Measurements from ENCODE around the gene MLH3. TPM values are rescaled to one million over a fixed set of nuclear protein-coding genes. Genes with fewer than 3 reads are reported as not detected.

MLH3 gene
- total and polyA plus RNA-seq, 2 of the 13 experiments (the other 11 are each of a cell fraction or from before 2014, with no cell fraction given), result 14.4 to 24.8 TPM

DNA sequence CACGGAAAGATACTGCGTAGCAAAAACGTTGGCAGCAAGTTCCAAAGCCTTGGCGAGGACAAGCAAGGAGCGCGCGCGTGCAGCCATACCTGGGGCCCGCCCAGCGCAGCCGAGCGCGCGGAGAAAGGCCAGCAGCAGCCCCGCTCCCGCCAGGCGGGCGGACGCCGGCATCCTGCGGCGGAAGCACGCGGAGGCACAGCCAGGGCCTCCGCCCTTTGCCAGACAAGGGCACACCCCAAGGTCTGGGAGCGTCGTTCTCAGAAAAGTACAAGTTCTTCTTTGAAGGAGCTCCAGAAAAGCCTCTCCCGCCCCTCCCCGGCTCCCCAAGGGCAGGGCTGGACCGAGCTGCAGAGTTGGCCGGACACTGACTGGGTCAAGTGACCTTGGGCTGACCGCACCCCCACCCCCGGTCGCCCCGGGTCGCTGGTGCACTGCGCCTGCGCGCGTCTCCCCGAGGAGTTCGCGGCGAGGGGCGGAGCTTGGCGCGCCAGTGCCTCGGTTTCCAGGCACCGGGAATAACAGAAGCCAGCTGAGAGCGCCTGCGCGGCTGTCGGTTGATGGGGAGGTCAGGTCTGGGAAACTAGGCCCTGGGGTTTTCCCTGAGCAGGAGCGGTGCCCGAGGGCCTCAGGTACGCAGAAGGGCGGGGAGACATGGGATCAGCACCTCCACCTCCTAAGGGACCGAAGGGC lies 18.0 kb upstream of the MLH3 start, which contains the start of gene ZC2HC1C (continued):
- TF ChIP-seq PRPF4 (IDR thresholded peaks at IDR 0.05; ENCODE audit: low read depth, low read length, poor library complexity, severe bottlenecking) (no peak), BRCA1 (CRISPR knock-in tag; IDR thresholded peaks at IDR 0.05) (no peak), RELA (CRISPR knock-in tag; IDR thresholded peaks at IDR 0.05) (no peak), SIN3B (IDR thresholded peaks at IDR 0.05; ENCODE audit: low read length) (no peak), RBM39 (IDR thresholded peaks at IDR 0.05; ENCODE audit: low read depth, low read length, poor library complexity, severe bottlenecking) (peak; percentile 21), ZFP36 (IDR thresholded peaks at IDR 0.05; ENCODE audit: borderline replicate concordance, low read depth, low read length, partially characterized antibody) (no peak), SCMH1 (CRISPR knock-in tag; IDR thresholded peaks at IDR 0.05; ENCODE audit: borderline replicate concordance) (no peak), ZNF501 (CRISPR knock-in tag; IDR thresholded peaks at IDR 0.05) (peak; percentile 94), ZZZ3 (CRISPR knock-in tag; IDR thresholded peaks at IDR 0.05; ENCODE audit: borderline replicate concordance) (no peak), PTBP1 (IDR thresholded peaks at IDR 0.05; ENCODE audit: low read depth, low read length, poor library complexity, severe bottlenecking) (peak; percentile 6), HNRNPL (IDR thresholded peaks at IDR 0.05; ENCODE audit: low read depth, low read length) (no peak), ZMYM2 (CRISPR knock-in tag; IDR thresholded peaks at IDR 0.05) (no peak), ZFP82 (CRISPR knock-in tag; IDR thresholded peaks at IDR 0.05; ENCODE audit: borderline replicate concordance) (no peak), NFRKB (IDR thresholded peaks at IDR 0.05) (no peak), ZNF761 (CRISPR knock-in tag; conservative IDR thresholded peaks at IDR 0.05) (no peak), FLYWCH1 (CRISPR knock-in tag; IDR thresholded peaks at IDR 0.05) (no peak), ZNF333 (CRISPR knock-in tag; IDR thresholded peaks at IDR 0.05; ENCODE audit: borderline replicate concordance) (no peak), RAD21 (CRISPR knock-in tag; IDR thresholded peaks at IDR 0.05) (peak; percentile 54), ZFP36L1 (CRISPR knock-in tag; IDR thresholded peaks at IDR 0.05) (peak; percentile 41; the same call in 1 of the 2 replicates)
- TF ChIP-seq, protein P1, sequence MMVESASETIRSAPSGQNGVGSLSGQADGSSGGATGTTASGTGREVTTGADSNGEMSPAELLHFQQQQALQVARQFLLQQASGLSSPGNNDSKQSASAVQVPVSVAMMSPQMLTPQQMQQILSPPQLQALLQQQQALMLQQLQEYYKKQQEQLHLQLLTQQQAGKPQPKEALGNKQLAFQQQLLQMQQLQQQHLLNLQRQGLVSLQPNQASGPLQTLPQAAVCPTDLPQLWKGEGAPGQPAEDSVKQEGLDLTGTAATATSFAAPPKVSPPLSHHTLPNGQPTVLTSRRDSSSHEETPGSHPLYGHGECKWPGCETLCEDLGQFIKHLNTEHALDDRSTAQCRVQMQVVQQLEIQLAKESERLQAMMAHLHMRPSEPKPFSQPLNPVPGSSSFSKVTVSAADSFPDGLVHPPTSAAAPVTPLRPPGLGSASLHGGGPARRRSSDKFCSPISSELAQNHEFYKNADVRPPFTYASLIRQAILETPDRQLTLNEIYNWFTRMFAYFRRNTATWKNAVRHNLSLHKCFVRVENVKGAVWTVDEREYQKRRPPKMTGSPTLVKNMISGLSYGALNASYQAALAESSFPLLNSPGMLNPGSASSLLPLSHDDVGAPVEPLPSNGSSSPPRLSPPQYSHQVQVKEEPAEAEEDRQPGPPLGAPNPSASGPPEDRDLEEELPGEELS (CRISPR knock-in tag; IDR thresholded peaks at IDR 0.05), result peak; percentile 30; the same call in 1 of the 2 replicates
- TF ChIP-seq, protein P2, sequence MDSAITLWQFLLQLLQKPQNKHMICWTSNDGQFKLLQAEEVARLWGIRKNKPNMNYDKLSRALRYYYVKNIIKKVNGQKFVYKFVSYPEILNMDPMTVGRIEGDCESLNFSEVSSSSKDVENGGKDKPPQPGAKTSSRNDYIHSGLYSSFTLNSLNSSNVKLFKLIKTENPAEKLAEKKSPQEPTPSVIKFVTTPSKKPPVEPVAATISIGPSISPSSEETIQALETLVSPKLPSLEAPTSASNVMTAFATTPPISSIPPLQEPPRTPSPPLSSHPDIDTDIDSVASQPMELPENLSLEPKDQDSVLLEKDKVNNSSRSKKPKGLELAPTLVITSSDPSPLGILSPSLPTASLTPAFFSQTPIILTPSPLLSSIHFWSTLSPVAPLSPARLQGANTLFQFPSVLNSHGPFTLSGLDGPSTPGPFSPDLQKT (CRISPR knock-in tag; IDR thresholded peaks at IDR 0.05; ENCODE audit: borderline replicate concordance), result 0 out of 2 replicates have a peak, but pooled peaks have one; percentile 23
- TF ChIP-seq, protein P3, sequence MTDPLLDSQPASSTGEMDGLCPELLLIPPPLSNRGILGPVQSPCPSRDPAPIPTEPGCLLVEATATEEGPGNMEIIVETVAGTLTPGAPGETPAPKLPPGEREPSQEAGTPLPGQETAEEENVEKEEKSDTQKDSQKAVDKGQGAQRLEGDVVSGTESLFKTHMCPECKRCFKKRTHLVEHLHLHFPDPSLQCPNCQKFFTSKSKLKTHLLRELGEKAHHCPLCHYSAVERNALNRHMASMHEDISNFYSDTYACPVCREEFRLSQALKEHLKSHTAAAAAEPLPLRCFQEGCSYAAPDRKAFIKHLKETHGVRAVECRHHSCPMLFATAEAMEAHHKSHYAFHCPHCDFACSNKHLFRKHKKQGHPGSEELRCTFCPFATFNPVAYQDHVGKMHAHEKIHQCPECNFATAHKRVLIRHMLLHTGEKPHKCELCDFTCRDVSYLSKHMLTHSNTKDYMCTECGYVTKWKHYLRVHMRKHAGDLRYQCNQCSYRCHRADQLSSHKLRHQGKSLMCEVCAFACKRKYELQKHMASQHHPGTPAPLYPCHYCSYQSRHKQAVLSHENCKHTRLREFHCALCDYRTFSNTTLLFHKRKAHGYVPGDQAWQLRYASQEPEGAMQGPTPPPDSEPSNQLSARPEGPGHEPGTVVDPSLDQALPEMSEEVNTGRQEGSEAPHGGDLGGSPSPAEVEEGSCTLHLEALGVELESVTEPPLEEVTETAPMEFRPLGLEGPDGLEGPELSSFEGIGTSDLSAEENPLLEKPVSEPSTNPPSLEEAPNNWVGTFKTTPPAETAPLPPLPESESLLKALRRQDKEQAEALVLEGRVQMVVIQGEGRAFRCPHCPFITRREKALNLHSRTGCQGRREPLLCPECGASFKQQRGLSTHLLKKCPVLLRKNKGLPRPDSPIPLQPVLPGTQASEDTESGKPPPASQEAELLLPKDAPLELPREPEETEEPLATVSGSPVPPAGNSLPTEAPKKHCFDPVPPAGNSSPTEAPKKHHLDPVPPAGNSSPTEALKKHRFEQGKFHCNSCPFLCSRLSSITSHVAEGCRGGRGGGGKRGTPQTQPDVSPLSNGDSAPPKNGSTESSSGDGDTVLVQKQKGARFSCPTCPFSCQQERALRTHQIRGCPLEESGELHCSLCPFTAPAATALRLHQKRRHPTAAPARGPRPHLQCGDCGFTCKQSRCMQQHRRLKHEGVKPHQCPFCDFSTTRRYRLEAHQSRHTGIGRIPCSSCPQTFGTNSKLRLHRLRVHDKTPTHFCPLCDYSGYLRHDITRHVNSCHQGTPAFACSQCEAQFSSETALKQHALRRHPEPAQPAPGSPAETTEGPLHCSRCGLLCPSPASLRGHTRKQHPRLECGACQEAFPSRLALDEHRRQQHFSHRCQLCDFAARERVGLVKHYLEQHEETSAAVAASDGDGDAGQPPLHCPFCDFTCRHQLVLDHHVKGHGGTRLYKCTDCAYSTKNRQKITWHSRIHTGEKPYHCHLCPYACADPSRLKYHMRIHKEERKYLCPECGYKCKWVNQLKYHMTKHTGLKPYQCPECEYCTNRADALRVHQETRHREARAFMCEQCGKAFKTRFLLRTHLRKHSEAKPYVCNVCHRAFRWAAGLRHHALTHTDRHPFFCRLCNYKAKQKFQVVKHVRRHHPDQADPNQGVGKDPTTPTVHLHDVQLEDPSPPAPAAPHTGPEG (CRISPR knock-in tag; IDR thresholded peaks at IDR 0.05), result peak; percentile 82

Measured in HepG2 (cell line).